NCI-H1417 (cell line): ENCODE data around the gene GALNT9.
"Not testable (repeated sequence)": the region's sequence is repeated elsewhere in the genome, so short reads cannot be mapped to it uniquely, and the experiment has no call there.

Experiments used
- DNase-seq, 3 experiments: peaks; one replicate each; lab custom pipeline; 2025; lab: John Stamatoyannopoulos, UW

Gene GALNT9

DNA sequence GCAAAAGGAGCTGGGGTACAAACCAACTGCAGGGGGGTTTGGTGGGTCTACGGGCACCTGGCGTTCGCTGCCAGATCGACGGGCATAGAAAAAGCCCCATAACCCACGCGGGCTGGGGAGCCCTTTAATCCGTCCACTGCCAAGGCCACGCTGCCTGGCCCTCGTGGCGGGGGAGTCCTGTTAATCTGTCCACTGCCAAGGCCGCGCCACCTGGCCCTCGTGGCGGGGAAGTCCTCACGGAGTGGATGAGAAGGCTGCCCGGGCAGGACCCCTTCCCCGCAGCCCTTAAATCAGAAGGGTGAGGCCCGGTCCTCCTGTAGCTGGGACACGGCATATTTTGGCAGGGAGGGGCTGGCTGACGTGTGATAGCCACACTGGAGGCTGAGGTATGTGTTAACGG lies 99.0 kb downstream of the GALNT9 start:
- no peak for DNase-seq

DNA sequence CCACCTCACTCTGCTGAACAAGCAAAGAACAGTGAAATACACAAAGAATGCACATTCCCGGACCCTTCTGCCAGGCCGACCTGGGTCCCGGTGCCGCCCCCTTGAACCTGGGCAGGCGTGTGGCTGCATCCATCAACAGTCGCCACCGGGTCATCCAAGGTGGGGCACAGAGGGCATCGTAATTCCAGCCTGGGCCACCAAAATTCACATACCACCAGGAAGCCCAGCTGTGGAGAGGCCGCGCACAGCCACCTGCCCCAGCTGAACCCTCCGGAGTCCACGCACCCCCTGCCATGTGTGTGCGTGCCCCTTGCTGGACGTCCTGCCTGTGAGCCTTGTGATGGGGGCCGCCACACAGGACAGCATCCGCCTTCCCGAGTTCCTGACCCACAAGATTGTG lies 99.5 kb downstream of the GALNT9 start:
- no peak for DNase-seq

DNA sequence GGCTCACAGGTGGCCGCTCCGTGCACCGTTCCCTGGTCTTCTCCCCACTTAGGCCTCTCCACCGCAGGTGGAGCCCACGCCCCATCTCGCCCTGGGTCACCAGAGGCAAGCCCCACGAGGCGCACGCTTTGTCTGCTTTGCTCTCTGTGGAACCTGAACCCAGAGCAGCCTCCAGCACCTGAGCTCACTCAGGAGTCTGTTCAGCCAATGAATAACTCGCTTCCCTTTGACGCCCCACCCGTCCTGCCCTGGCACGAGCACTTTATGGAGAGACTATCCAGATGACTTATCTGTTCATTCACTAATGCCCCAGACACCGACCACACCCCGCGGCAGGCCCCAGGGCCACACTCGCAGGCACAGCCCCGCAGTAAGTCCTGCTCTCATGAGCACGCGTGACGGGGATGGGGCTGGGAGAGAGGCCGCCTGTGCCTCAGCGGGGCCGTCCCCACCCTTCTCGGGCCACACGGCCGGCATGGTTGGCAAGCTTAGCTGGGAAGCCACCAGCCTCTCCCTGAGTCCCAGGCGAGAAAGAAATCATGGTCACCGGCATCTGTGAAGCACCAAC lies 100.1 kb downstream of the GALNT9 start:
- no peak for DNase-seq

DNA sequence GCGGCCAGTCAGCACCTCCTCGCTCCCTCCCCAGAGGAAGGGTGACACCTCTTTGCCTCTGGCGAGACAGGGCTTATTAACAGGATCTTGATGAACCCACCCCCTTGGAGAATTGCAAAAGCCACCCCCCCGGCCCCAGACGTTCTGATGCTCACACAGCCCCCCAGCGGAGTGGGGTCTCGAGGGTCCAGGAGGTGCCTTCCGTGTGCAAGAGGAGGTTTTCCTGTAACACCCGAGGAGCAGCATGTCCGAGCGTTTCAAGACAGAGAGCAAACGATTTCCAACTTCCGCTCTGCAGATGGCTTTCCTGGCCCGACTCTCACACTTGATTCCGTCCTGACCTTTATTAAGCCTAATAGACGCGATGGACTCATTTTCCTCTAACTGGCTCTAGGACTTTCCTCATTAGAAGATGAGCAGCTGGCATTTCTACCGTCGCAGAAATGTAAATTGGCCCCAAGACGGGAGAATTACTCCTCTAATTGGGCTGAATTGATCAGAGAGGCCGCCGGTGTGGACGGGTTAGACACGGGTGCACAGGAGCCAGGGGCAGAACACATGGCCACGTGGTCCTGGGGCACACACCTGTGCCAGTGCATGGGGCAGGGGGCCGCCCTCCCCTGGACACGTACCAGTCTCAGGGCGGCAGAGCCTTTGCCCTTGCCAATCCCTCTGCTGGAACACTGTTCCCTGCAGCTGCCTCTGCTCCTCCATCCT lies 100.8 kb downstream of the GALNT9 start:
- no peak for DNase-seq

DNA sequence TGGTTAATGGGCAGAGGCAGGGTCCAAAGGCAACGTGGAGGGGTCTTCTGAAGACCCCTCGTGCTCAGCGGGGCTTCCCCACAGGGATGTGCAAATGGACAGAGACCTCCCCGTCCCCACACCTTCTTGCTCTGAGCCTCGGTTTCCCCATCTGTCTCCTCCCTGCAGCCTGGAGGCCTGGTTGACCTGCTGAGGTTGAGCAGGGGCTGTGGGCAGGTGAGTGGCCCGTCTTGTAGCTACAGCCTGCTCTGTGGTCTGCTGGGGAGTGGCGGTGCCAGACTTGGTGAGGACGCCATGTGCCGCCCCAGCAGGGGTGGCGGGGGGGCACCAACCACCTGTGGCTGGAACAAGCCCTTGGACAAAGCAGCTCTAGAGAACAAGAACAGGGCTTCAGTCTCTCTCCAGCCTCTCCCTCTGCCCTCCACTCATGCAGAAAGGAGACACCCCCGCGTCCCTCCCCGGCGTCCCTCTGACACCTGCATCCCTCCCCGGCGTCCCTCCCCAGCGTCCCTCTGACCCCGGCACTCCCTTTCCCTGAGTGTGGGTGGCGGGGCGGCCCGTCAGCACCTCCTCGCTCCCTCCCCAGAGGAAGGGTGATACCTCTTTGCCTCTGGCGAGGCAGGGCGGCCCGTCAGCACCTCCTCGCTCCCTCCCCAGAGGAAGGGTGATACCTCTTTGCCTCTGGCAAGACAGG lies 101.5 kb downstream of the GALNT9 start:
- no peak for DNase-seq

DNA sequence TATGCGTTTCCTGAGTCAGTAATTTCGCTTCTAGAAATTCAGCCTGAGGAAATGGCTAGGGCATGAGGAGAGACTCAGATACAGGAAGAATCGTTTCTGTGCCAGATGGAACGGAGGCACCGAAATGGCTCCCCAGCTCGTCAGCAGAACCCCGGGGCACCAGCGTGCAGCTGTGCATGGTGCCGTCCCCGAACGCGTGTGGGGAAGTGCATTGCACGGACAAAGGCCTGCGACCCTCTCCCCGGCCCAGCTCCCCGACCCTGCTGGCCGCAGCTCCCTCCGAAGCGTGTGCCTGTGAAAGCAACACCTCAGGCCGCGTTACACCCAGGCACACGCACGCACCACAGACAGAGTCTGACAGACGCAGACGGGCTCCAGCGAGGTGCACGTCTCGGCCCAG lies 102.3 kb downstream of the GALNT9 start:
- no peak for DNase-seq

DNA sequence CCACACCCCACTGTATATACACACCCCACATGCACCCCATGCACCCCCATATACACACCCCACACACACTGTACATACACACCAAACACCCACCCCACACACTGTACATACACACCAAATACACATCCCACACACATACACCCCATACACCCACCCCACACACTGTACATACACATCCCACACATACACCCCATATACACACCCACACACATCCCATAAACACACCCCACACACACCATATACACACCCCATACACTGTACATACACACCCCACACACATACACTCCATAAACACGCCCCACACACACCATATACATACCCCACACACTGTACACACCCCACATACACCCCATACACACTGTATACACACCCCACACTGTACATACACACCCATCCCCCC lies 102.8 kb downstream of the GALNT9 start:
- no peak for DNase-seq

DNA sequence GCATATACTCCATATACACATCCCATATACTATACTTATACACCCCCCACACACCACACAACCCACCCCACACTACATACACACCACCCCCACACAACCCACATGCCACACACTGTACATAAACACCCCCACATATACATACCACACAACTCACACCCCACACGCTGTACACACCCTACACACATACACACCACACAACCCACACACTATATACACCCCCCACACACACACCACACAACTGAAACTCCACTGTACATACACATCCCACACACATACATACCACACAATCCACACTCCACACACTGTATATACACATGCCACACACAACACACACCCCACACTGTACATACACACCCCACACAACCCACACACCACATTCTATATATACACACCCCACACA lies 104.2 kb downstream of the GALNT9 start:
- DNase-seq: no peak

DNA sequence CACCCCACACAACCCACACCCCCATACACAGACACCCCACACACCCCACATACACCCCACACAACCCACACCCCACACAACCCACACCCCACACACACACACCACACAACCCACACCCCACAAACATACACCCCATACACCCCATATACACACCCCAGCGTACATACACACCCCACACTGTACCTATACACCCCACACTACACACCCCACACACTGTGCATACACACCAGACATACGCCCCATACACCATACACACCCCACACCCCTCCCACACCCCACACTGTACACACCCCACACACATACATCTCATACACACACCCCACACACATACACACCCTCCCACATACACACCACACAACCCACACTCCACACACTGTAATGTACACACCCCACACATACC lies 104.9 kb downstream of the GALNT9 start:
- no peak for DNase-seq

DNA sequence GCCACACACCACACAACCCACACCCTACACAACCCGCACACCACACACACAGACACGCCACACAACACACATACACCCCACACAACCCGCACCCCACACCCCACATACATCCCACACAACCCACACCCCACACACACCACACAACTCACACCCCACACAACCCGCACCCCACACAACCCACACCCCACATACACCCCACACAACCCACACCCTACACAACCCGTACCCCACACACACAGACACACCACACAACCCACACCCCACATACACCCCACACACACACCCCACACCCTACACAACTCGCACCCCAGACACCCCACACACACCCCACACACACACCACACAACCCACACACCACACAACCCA lies 106.6 kb downstream of the GALNT9 start:
- DNase-seq: no peak

DNA sequence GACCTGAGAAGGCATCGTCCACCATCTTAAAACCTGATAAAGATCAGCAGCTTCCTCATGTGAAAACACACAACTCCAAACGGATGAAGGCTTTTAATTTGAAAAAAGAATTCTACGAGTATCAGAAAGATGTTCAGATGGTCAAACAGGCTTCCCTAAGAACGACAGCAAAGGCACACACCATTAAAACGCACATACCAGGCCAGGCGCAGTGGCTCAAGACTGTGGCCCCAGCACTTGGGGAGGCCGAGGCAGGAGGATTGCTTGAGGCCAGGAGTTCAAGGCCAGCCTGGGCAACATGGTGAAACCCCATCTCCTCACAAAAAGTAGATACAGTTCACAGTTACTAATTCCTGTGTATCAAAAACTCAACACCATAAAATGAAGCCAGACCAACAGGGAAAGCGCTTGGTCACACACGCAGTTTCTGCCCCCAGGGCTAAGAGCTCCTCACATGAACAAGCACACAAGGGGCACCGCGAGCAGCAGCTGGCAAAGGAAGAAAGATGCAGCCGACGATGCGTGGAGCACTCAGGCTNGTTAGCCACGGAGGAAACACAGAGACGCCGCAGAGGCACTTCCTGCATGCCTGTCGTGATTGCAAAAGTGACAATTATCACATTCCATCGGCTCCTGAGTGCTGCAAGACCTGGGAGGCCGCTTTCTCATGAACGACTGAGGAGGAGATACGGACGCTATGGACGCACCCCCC lies 107.1 kb downstream of the GALNT9 start:
- DNase-seq: peak; percentile 27 to 67 (median 60)

DNA sequence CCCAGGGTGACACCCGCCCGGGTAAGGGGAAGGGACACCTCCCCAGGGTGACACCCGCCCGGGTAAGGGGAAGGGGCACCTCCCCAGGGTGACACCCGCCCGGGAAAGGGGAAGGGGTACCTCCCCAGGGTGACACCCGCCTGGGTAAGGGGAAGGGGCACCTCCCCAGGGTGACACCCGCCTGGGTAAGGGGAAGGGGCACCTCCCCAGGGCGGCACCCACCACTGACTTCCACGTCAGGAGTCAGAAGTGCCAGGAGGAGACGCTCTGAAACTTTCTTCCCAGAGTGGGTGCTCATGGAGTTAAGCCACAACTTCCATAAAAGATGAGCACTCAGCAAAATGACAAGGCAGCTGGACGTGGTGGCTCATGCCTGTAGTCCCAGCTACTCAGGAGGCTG lies 109.6 kb downstream of the GALNT9 start:
- not testable (repeated sequence) for DNase-seq

DNA sequence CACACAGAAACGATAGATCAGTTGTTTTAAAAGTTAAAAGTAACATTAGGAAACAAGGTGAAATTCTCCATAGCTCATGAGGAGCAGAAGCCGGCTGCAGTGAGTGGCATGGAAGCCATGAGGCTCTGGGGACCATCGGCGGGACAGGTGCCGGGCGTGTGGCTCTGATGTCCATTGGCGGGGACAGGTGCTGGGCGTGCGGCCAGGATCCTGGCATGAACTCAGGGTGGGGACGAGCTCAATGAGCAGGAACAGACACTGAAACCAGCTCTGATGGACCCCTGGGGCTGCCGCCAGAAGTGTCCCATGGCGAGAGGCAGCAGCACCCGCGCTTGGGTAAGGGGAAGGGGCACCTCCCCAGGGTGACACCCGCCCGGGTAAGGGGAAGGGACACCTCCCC lies 110.1 kb downstream of the GALNT9 start:
- peak in 1 of 3 experiments; percentile 58 for DNase-seq

DNA sequence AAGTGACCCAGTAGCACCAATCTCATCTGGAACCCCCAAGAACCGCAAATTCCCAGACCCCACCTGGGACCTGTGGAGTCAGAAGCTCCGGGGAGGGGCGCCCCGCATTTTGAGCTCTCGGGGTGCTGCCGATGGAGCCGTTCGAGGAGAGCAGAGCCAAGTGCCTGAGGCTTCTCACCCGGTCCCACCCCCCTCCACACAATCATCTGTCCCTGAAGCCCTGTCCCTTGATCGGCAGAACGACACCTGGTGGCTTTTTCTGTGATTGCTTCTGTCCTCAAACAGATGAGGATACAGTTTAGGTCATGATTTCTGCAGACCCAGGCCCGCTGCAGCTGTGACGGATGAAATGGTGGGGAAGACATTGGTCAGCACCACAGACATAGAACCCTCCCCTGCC lies 110.5 kb downstream of the GALNT9 start:
- DNase-seq: peak; percentile 37 to 80 (median 61)

DNA sequence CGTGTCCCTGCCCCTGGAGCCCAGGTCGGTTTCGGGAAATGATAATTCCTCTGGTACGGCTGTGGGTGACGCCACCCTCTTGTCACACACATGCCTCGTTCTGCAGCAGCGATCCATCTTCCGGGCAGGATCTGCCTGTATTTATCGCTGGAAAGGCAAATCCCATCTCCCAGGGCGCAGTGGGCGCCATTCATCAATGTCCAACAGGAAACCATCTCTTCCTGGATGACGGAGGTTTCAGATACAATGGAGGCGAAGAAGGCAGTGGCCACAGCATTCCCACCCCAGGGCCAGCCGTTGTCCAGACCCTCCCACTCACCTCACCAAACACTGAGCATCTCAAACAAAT lies 110.9 kb downstream of the GALNT9 start:
- DNase-seq: peak in 1 of 3 experiments; percentile 55

DNA sequence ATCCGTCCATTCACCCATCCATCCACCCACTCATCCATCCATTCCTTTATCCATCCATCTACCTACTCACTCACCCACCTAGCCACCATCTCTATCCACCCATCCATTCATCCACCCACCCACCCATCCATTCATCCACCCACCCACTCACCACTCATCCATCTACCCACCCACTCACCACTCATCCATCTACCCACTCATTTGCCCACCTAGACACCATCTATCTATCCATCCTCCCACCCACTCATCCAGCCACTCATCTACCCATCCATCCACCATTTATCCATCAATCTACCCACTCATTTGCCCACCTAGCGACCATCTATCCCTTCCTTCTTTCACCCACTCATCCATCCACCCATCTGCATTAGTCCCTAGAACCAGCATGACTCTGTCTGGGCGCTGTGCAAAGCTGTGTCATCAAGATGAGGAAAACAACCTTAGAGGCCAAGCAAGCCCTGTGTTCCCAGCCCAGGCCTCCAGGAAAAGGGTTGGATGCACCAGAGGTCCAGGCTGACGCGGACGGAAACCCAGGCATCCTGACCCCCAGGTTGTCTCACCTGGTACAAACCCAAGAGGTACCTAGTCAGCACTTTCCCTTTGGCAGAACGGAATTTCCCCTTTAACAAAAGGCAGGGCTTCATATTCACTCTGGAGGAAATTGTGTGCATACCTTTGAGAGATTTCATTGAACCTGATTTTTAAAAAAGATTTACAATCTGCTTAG lies 111.4 kb downstream of the GALNT9 start:
- DNase-seq: no peak

DNA sequence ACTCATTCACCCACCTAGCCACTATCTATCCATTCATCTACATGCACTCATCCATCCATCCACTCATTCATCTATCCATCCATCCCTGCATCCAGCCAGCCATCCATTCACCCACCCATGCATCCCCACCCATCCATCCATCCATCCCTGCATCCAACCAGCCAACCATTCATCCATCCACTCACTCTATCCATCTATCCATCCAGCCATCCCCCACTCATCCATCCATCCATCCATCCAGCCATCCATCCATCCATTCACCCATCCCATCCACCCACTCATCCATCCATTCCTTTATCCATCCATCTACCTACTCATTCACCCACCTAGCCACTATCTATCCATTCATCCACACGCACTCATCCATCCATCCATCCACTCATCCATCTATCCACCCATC lies 112.0 kb downstream of the GALNT9 start:
- no peak for DNase-seq

DNA sequence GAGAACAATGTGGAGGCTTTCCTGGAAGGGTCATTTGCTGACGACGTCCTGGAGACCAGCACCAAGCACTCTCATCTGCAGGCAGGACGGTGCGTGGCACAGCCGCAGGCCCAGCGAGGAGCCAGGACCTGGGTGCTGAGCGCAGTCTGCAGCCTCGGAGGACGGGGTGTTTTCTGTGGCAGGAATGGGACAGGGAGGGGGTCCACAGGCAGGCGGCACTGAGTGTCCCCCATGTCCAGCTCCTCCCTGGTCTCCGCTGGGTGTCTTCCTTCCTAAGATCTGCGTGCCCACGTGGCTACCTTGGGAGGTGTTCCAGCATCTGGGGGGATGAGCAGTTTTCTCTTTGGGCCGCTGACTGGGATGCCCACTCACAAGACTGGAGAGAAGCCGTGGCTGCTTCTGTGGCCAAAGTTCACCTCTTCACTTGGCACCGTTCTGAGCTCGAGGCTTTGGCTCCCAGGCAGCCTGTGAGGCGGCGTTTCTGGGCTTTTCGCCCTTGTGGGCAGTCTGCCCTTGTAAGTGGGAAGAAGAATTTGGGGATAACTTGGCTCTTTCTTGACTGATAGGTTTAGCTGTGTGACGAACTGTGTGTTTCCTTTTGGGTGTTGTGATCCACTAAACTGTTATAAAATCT lies 112.9 kb downstream of the GALNT9 start:
- DNase-seq: no peak

DNA sequence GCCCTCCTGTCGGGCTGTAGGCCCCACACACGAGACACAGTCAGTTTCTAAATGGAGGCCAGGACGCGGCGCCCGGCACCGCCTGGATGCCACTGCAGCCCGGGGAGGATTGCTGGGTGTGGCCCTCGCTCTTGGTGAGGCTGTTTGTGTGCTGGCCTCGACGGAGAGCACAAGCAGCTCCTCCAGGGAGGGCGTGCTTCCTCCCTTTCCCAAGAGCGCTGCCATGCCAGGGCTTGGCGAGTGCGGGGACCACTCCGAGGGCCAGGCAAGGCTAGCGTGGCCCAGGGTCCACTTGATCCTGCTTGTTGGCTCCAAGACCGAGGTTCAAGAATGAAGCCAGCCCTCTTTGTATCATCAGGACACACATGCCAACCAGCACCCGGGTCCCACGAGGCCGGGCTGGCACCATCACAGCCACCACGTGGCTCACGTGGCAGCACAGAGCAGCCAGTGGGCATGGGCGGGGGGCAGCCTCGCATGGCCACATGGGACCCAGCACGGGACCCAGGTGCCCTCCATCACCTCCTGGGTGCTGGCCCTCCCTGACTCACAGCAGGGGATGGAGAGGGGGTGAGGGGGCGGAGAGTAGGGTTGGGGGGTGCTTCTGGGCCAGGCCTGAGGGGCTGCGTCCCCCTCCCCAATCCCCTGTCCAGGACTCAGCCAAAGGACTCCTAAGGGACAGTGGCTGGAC lies 113.9 kb downstream of the GALNT9 start:
- no peak for DNase-seq

DNA sequence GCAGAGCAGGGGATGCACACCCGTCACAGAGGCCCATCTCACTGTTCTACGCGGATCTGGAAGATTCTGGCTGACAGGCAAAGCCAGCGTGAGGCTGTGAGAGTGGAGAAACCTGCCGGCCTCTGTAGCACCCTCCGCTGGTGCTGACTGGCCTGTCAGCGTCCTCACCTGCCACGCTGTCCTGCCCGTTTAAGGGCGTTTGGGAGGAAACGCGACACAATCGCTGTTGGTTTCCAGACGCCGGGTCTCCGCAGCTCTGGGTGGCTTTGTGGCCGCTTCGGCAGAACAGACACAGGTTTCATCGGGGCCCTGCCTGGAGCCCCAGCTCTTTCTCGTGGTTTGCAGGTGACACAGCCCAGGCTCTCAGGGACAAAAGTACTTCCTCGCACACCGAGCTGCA lies 114.5 kb downstream of the GALNT9 start:
- no peak for DNase-seq

DNA sequence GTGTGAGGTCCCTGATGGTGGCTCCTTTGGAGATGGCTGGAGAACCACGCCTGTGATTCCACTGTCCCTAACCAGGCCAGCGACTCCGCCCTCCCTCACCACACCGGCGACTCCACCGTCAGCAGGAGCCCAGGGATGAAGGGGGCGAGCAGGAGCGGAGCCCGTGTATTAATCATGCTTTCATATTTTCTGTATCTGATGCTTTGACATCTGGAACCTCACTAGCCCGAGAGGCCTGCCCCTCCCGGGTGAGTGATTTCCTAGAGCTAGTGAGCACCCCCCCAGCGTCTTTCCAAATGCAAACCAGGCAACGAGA lies 115.3 kb downstream of the GALNT9 start:
- DNase-seq: no peak
